DOHH2 (cell line): ENCODE data around the gene PTF1A.

Experiments
- H3F3A ChIP-seq: fragments of 200-600 bp; sonication (generic), shearing (Covaris generic); 2 replicates; pipeline ENCODE4 v1.6.0; 2016; ENCODE audit warnings: antibody characterized with exemption, mild to moderate bottlenecking; ENCODE audit not compliant: control insufficient read depth, insufficient read depth
- H3K27ac ChIP-seq: fragments of 200-600 bp; sonication (generic); 2 replicates; pipeline ENCODE4 v1.5.1; 2014; ENCODE audit warnings: low read depth, mild to moderate bottlenecking, low read length, moderate library complexity
- H3K27me3 ChIP-seq: fragments of 200-600 bp; sonication (generic); 2 replicates; pipeline ENCODE4 v1.6.1; 2014; ENCODE audit warnings: mild to moderate bottlenecking, low read length, mixed read lengths; ENCODE audit not compliant: control insufficient read depth
- H3K36me3 ChIP-seq: fragments of 200-600 bp; sonication (generic); 2 replicates; pipeline ENCODE4 v1.6.1; 2014; ENCODE audit warnings: mild to moderate bottlenecking, low read length, moderate library complexity, mixed read lengths; ENCODE audit not compliant: control insufficient read depth
- H3K4me1 ChIP-seq: fragments of 200-600 bp; sonication (generic); 2 replicates; pipeline ENCODE4 v1.6.1; 2014; ENCODE audit warnings: mild to moderate bottlenecking, low read length, mixed read lengths; ENCODE audit not compliant: control insufficient read depth
- H3K4me2 ChIP-seq: fragments of 200-600 bp; sonication (generic); 2 replicates; pipeline ENCODE4 v1.6.0; 2014; ENCODE audit warnings: mild to moderate bottlenecking, low read length, moderate library complexity
- H3K4me3 ChIP-seq: fragments of 200-600 bp; sonication (generic); 2 replicates; pipeline ENCODE4 v1.5.1; 2014; ENCODE audit warnings: mild to moderate bottlenecking, low read length, mixed read lengths
- H3K79me2 ChIP-seq: fragments of 200-600 bp; sonication (generic); 2 replicates; pipeline ENCODE4 v1.6.1; 2014; ENCODE audit warnings: mild to moderate bottlenecking, low read length, mixed read lengths; ENCODE audit not compliant: control insufficient read depth
- H3K9me2 ChIP-seq: fragments of 200-600 bp; sonication (generic); replicated peaks from 2 replicates; pipeline ENCODE4 v1.6.1; 2014; ENCODE audit warnings: mild to moderate bottlenecking, low read length, mixed read lengths; ENCODE audit not compliant: control insufficient read depth
- H3K9me3 ChIP-seq: fragments of 200-600 bp; sonication (generic); 2 replicates; pipeline ENCODE4 v1.6.1; 2014; ENCODE audit warnings: antibody characterized with exemption, low read length, mixed read lengths; ENCODE audit not compliant: control insufficient read depth, insufficient read depth
- H4K20me1 ChIP-seq: fragments of 200-600 bp; sonication (generic); 2 replicates; pipeline ENCODE4 v1.6.0; 2014; ENCODE audit warnings: low read depth, mild to moderate bottlenecking, antibody characterized with exemption, low read length, moderate library complexity; ENCODE audit not compliant: control insufficient read depth, insufficient read depth
- CTCF ChIP-seq: fragments of 200-600 bp; sonication (generic); IDR thresholded peaks from one replicate; pipeline ENCODE4 v1.5.1; 2014; ENCODE audit warnings: antibody characterized with exemption, mild to moderate bottlenecking, low read depth, low read length; ENCODE audit not compliant: poor library complexity, severe bottlenecking
- EZH2phosphoT487 ChIP-seq: fragments of 200-600 bp; sonication (generic); IDR thresholded peaks from 2 replicates; pipeline ENCODE4 v1.6.1; 2017; ENCODE audit warnings: borderline replicate concordance, mild to moderate bottlenecking, antibody characterized with exemption, low read length, moderate library complexity, mixed read lengths

PTF1A gene

GRCh38 chr10:23189024-23189423 is 3.1 kb upstream of the PTF1A start:
- H4K20me1 ChIP-seq = no peaks in the 10 kb centered on the region
- 0 out of 2 replicates have a peak, but pooled peaks cover 2% of the 10 kb centered on the region for H3K27me3 ChIP-seq
- no peaks in the 10 kb centered on the region for H3F3A ChIP-seq
- no peaks in the 10 kb centered on the region for H3K9me2 ChIP-seq
- no peak overlapping the region for H3K27ac ChIP-seq
- H3K4me1 ChIP-seq = no peaks in the 10 kb centered on the region
- H3K4me2 ChIP-seq = no peak overlapping the region
- no peaks in the 10 kb centered on the region for H3K36me3 ChIP-seq
- H3K4me3 ChIP-seq = no peak overlapping the region
- TF ChIP-seq EZH2phosphoT487 = no peak
- TF ChIP-seq CTCF = no peak
- H3K79me2 ChIP-seq = no peaks in the 10 kb centered on the region
- H3K9me3 ChIP-seq = no peaks in the 10 kb centered on the region

DNA sequence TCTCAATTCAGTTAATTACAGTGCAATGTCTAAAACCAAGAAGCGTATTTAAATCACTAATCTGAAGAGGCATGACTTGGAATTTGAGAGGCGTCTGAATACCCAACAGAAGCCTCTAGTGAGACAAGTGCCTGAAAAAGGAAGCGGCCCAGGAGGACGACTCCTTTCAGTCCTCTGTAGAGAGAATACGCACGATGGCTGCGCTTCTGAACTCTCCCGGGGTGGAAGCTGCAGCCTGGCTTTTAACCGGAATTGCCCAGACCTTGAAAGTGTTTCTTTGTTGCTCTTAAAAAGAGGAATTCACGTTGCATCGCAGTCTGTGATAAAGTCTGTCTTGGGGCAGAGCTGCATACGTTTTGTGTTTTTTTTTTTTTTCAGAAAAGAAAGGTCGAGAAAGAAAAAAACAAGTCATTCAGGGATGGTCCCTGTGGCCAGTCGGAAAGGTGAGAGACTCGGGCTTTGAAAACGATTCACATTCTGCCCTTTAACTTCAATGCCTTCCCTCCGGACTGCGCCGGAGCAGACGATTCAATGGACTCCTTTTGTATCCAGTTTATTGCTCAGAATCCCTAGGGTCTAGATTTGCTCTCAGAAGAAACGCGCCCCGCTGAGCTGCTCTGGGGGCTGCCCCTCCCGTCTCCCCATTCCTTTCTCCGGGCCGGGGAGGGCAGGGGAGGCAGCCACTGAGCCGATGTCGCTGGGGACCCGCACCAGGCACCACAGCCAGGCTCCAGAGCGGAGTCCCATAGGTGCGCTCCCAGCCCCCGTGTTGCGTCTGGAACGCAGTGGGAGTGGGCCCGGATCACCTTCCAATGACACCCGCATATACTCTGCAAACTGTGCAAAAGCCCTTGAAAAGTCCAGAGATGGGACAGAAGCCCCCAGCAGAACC is 994 bp upstream of the PTF1A start:
- Histone ChIP-seq H3K27ac (no peak overlapping the region), H3F3A (no peaks in the 10 kb centered on the region), H3K4me3 (no peak overlapping the region), H3K79me2 (no peaks in the 10 kb centered on the region), H4K20me1 (no peaks in the 10 kb centered on the region), H3K4me1 (no peaks in the 10 kb centered on the region), H3K9me2 (no peaks in the 10 kb centered on the region), H3K27me3 (0 out of 2 replicates have a peak, but pooled peaks cover 2% of the 10 kb centered on the region), H3K4me2 (no peak overlapping the region), H3K36me3 (no peaks in the 10 kb centered on the region), H3K9me3 (no peaks in the 10 kb centered on the region)
- TF ChIP-seq CTCF (no peak), EZH2phosphoT487 (no peak)

DNA sequence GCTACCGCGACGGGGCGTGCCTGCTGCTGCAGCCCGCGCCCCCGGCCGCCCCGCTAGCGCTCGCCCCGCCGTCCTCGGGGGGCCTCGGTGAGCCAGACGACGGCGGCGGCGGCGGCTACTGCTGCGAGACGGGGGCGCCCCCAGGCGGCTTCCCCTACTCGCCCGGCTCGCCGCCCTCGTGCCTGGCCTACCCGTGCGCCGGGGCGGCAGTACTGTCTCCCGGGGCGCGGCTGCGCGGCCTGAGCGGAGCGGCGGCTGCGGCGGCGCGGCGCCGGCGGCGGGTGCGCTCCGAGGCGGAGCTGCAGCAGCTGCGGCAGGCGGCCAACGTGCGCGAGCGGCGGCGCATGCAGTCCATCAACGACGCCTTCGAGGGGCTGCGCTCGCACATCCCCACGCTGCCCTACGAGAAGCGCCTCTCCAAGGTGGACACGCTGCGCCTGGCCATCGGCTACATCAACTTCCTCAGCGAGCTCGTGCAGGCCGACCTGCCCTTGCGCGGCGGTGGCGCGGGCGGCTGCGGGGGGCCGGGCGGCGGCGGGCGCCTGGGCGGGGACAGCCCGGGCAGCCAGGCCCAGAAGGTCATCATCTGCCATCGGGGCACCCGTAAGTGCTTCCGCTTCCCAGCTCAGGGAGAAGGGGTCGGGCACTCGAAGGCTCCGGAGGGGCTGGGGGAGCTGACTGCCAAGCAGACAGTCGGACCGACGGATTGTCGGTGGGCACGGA is 761 bp downstream of the PTF1A start:
- H3K4me1 ChIP-seq = no peaks in the 10 kb centered on the region
- no peak overlapping the region for H3K4me2 ChIP-seq
- TF ChIP-seq CTCF = no peak
- TF ChIP-seq EZH2phosphoT487 = no peak

More for the DNA sequence above, 761 bp downstream of the PTF1A start:
- H4K20me1 ChIP-seq = no peaks in the 10 kb centered on the region
- H3K9me3 ChIP-seq = no peaks in the 10 kb centered on the region
- H3K36me3 ChIP-seq = no peaks in the 10 kb centered on the region
- H3K79me2 ChIP-seq = no peaks in the 10 kb centered on the region
- no peaks in the 10 kb centered on the region for H3F3A ChIP-seq
- no peak overlapping the region for H3K4me3 ChIP-seq
- no peaks in the 10 kb centered on the region for H3K9me2 ChIP-seq
- H3K27me3 ChIP-seq = peaks cover 4% of the 10 kb centered on the region; the same call in 1 of the 2 replicates
- no peak overlapping the region for H3K27ac ChIP-seq
